Brain microvascular endothelial cell (primary cell): Measurements from ENCODE around the gene GULP1.
A peak's percentile ranks its signal among the peaks of the same experiment; 100 is the strongest.
"Not testable (repeated sequence)": the region's sequence is repeated elsewhere in the genome, so short reads cannot be mapped to it uniquely, and the experiment has no call there.

ENCODE experiments used
- DNase-seq: peaks from one replicate; pipeline ENCODE4 v3.0.0-alpha.2; 2020
- H3K27ac ChIP-seq: fragments of 250-450 bp; sonication (Bioruptor Pico); 2 replicates; pipeline ENCODE4 v1.5.1; 2020; ENCODE audit warnings: mild to moderate bottlenecking, moderate library complexity
- H3K27me3 ChIP-seq: fragments of 250-450 bp; sonication (Bioruptor Pico); replicated peaks from 2 replicates; pipeline ENCODE4 v1.5.1; 2020; ENCODE audit warnings: mild to moderate bottlenecking
- H3K36me3 ChIP-seq: fragments of 250-450 bp; sonication (Bioruptor Pico); replicated peaks from 2 replicates; pipeline ENCODE4 v1.5.1; 2020; ENCODE audit warnings: mild to moderate bottlenecking
- H3K4me3 ChIP-seq: 2 replicates; pipeline ENCODE4 v1.5.1; 2011; ENCODE audit warnings: low read depth, mild to moderate bottlenecking, control low read depth, low read length, moderate library complexity
- in situ Hi-C: cut with HindIII; loops from 2 replicates; pipeline ENCODE4 v1.10.0; 2017; ENCODE audit warnings: low sequenced_read_pairs, low pct_ligation_motif_present
- TF ChIP-seq, protein P1 (sequence below): IDR thresholded peaks from 2 replicates; pipeline ENCODE4 v1.5.1; 2011; ENCODE audit warnings: low read depth, mild to moderate bottlenecking, moderate library complexity, low read length, control low read depth, inconsistent platforms; ENCODE audit errors: missing control alignments

GULP1 gene

DNA sequence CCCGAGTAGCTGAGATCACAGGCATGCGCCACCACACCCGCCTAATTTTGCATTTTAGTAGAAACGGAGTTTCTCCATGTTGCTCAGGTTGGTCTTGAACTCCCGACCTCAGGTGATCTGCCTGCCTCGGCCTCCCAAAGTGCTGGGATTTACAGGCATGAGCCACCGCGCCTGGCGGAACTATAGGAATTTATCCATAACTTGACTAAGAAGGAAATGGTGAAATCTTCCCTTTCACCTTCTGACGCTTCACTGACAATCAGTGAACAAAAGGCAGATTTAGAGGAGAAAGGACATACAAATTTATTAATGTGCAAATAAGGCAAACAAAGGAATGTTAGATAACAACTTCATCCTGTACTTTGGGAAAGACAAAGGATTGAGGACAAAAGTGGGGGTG lies 15.4 kb upstream of the GULP1 start:
- no peak overlapping the region for H3K4me3 ChIP-seq
- H3K27ac ChIP-seq, result no peak overlapping the region
- no peak for DNase-seq
- in situ Hi-C loops, result no loop called here
- H3K27me3 ChIP-seq, result no peaks in the 10 kb centered on the region
- no peaks in the 10 kb centered on the region for H3K36me3 ChIP-seq
- TF ChIP-seq, protein P1, sequence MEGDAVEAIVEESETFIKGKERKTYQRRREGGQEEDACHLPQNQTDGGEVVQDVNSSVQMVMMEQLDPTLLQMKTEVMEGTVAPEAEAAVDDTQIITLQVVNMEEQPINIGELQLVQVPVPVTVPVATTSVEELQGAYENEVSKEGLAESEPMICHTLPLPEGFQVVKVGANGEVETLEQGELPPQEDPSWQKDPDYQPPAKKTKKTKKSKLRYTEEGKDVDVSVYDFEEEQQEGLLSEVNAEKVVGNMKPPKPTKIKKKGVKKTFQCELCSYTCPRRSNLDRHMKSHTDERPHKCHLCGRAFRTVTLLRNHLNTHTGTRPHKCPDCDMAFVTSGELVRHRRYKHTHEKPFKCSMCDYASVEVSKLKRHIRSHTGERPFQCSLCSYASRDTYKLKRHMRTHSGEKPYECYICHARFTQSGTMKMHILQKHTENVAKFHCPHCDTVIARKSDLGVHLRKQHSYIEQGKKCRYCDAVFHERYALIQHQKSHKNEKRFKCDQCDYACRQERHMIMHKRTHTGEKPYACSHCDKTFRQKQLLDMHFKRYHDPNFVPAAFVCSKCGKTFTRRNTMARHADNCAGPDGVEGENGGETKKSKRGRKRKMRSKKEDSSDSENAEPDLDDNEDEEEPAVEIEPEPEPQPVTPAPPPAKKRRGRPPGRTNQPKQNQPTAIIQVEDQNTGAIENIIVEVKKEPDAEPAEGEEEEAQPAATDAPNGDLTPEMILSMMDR, result no peak

- TF ChIP-seq, protein P1, result no peak
- Histone ChIP-seq H3K4me3 (no peak overlapping the region), H3K27me3 (no peaks in the 10 kb centered on the region), H3K27ac (no peak overlapping the region), H3K36me3 (no peaks in the 10 kb centered on the region)
- in situ Hi-C loops, result no loop called here
- no peak for DNase-seq
These were observed 13.9 kb upstream of the GULP1 start for GRCh38 chr2:188277786-188278185.

DNA sequence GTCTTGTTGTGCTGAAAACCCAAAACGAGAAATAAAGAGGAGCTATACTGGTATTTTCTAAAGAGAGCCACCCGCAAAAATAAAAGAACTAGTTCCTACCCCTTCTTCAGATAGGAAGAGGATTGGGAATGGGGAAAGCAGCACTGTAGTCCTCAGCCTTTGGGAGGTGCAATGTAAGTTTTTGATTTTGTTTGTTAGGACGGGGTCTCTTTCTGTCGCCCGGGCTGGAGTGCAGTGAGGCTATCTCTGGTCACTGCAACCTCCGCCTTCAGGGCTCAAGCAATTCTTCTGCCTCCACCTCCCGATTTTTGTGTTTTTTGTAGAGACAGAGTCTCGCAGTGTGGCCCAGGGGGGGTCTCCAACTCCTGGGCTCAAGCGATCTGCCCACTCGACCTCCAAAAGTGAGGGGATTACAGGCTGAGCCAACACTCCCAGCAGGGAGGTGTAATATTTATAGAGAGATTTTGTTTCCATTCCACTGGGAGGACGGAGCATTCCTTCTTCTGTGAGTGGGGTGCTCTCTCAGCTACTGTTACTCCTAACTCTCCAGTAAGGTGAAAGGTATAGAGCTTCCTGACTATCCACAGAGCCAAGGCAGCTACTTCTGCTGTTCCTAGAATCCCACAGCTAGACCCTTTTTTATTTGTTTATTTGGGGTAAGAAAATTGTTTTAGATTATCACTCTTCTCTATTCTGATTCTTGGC lies 13.1 kb upstream of the GULP1 start:
- H3K27me3 ChIP-seq, result no peaks in the 10 kb centered on the region
- no peaks in the 10 kb centered on the region for H3K36me3 ChIP-seq
- in situ Hi-C loops, result no loop called here
- no peak overlapping the region for H3K27ac ChIP-seq
- no peak for DNase-seq
- peak overlapping the region; percentile 25 for H3K4me3 ChIP-seq
- TF ChIP-seq, protein P1, result no peak

- Histone ChIP-seq H3K4me3 (no peak overlapping the region), H3K27me3 (no peaks in the 10 kb centered on the region), H3K36me3 (no peaks in the 10 kb centered on the region), H3K27ac (no peak overlapping the region)
- TF ChIP-seq, protein P1, result no peak
- in situ Hi-C loops, result no loop called here
- no peak for DNase-seq
These were observed 12.6 kb upstream of the GULP1 start for GRCh38 chr2:188279093-188279445.

DNA sequence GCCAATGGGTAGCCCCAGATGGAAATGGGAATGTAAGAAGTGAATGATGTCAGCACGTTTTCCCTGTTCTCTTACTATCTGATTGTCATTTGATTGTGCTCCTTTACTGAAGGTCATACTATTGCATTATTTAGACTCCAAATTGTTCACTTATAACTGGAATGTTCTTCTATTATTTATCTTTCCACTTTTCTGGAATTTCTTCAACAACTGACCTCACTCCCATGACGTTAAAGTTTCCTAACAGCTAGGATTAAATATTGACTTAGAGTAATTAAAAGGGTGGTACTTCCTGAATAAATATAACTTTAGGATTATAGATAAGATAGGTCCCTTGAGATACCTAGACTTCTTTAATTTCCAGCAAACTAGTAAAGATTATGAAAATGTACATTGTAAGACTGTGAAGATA lies 10.9 kb upstream of the GULP1 start:
- DNase-seq, result no peak
- in situ Hi-C loops, result no loop called here
- Histone ChIP-seq H3K27me3 (no peaks in the 10 kb centered on the region), H3K36me3 (no peaks in the 10 kb centered on the region), H3K27ac (no peak overlapping the region), H3K4me3 (no peak overlapping the region)
- TF ChIP-seq, protein P1, result no peak

DNA sequence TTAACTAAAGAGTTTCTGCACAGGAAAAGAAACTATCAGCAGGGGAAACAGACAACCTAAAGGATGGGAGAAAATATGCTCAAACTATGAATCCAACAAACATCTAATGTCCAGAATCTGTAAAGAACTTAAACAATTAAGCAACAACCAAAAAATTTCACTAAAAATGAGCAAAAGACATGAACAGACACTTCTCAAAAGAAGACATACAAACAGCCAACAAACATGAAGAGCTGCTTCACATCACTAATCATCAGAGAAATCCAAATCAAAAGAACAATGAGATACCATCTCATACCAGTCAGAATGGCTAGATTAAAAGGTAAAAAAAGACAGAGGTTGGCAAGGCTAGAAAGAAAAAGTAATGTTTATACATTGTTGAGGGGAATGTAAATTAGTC lies 8.8 kb upstream of the GULP1 start:
- no peak overlapping the region for H3K4me3 ChIP-seq
- TF ChIP-seq, protein P1, result no peak
- no peak overlapping the region for H3K27ac ChIP-seq
- in situ Hi-C loops, result no loop called here
- no peaks in the 10 kb centered on the region for H3K27me3 ChIP-seq
- DNase-seq, result no peak
- no peaks in the 10 kb centered on the region for H3K36me3 ChIP-seq

GRCh38 chr2:188284251-188284650 lies 7.4 kb upstream of the GULP1 start:
- DNase-seq, H3K4me3 ChIP-seq, H3K27ac ChIP-seq, H3K27me3 ChIP-seq, in situ Hi-C loops, H3K36me3 ChIP-seq: not testable (repeated sequence)
